ENCODE measurements around the gene ZCCHC10.
"Not testable (repeated sequence)": the region's sequence is repeated elsewhere in the genome, so short reads cannot be mapped to it uniquely, and the experiment has no call there.

- not testable (repeated sequence) for TF ChIP-seq CTCF (IDR thresholded peaks at IDR 0.05; ENCODE audit: low read length); EZH2phosphoT487 (IDR thresholded peaks at IDR 0.05; ENCODE audit: low read length); EZH2 (optimal IDR thresholded peaks at IDR 0.05; ENCODE audit: low read depth, low read length)
Observed at GRCh38 chr5:132956166-132956799, 70.1 kb downstream of the ZCCHC10 start.

Data from MM.1S (cell line).